Esophagus muscularis mucosa (tissue), 4 donors: ENCODE data around the gene RFPL3.

Source experiments
- EP300 ChIP-seq: sonication (generic); formaldehyde crosslinking; IDR thresholded peaks from one replicate; pipeline ENCODE4 v1.6.1; 2017; ENCODE audit warnings: antibody characterized with exemption
- POLR2A ChIP-seq: fragments of 450-650 bp; IDR thresholded peaks from one replicate; pipeline ENCODE4 v1.6.1; 2017; ENCODE audit warnings: antibody characterized with exemption, moderate library complexity, mild to moderate bottlenecking, low read depth
- TF ChIP-seq, protein P1 (sequence below), 3 experiments: fragments of 200-600 bp in 2 of 3; fragments of 450-650 bp in 1 of 3; sonication (generic) in 2 of 3; IDR thresholded peaks; one replicate each; pipeline ENCODE4 v1.5.1; 2017 to 2019; ENCODE audit warnings: antibody characterized with exemption in 3 of 3, mild to moderate bottlenecking in 2 of 3, moderate library complexity in 1 of 3

DNA sequence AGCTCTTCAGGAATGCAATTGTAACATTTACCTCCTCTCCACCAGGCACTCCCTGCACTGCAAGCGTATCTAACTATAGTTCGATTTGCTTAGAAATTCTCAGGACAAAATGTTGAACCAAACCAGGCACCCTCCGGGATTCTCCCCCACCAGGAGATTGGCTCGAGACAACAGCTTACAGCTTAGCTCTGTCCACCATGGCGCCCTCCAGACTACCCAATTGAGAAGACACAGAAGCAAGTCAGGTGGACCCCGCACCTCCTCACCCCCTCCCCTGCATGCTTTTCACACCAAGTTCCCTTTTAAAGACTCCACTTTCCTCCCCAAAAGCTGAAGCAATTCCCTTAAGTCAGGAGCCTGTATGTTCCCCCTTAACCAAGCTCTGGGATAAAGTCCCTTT lies 34.7 kb upstream of the RFPL3 start:
- TF ChIP-seq POLR2A (no peak), EP300 (no peak)
- TF ChIP-seq, protein P1, sequence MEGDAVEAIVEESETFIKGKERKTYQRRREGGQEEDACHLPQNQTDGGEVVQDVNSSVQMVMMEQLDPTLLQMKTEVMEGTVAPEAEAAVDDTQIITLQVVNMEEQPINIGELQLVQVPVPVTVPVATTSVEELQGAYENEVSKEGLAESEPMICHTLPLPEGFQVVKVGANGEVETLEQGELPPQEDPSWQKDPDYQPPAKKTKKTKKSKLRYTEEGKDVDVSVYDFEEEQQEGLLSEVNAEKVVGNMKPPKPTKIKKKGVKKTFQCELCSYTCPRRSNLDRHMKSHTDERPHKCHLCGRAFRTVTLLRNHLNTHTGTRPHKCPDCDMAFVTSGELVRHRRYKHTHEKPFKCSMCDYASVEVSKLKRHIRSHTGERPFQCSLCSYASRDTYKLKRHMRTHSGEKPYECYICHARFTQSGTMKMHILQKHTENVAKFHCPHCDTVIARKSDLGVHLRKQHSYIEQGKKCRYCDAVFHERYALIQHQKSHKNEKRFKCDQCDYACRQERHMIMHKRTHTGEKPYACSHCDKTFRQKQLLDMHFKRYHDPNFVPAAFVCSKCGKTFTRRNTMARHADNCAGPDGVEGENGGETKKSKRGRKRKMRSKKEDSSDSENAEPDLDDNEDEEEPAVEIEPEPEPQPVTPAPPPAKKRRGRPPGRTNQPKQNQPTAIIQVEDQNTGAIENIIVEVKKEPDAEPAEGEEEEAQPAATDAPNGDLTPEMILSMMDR (IDR thresholded peaks at IDR 0.05): no peak
